IMR-90 (cell line): Measurements from ENCODE around the gene PRELID3B. TPM values are rescaled to one million over a fixed set of nuclear protein-coding genes. Genes with fewer than 3 reads are reported as not detected.

ENCODE experiments used
- ATAC-seq: fragments of 200-7000 bp; cut with Tn5 transposase; 2 replicates; pipeline ENCODE4 v1.9.1; 2020; ENCODE audit warnings: low read depth, mild to moderate bottlenecking, moderate library complexity
- BruUV-seq: library from RNA; stranded (reverse); fragments of 400-500 nt; replicated peaks from 2 replicates; lab custom pipeline; 2021; lab: Mats Ljungman, UMichigan
- CTCF ChIA-PET: fragments of 300-600 bp; formaldehyde crosslinking; extraction: SDS; loops from one replicate; lab custom pipeline; 2021; ENCODE audit warnings: antibody characterized with exemption; lab: Yijun Ruan, JAX
- POLR2A ChIA-PET: fragments of 300-600 bp; sonication (Branson Sonifier 250); formaldehyde crosslinking; loops from one replicate; lab custom pipeline; 2022; ENCODE audit warnings: antibody characterized with exemption; ENCODE audit not compliant: unreplicated experiment; lab: Charles Lee
- DNase-seq: peaks from one replicate; pipeline ENCODE4 v3.0.0; 2013
- H2AFZ ChIP-seq: replicated peaks from 2 replicates; pipeline ENCODE3; 2013; ENCODE audit warnings: low read length, mild to moderate bottlenecking; ENCODE audit not compliant: poor library complexity
- H2AK5ac ChIP-seq: 2 replicates; pipeline ENCODE4 v1.6.1; 2013; ENCODE audit warnings: low read depth, low read length, inconsistent platforms
- H2AK9ac ChIP-seq: replicated peaks from 2 replicates; pipeline ENCODE3; 2013; ENCODE audit warnings: mild to moderate bottlenecking, low read depth, low read length, moderate library complexity; ENCODE audit not compliant: poor library complexity
- H2BK120ac ChIP-seq: 2 replicates; pipeline ENCODE4 v1.6.1; 2013; ENCODE audit warnings: low read depth, low read length, inconsistent platforms
- H2BK15ac ChIP-seq: 3 replicates; pipeline ENCODE4 v1.6.1; 2013; ENCODE audit warnings: low read depth, low read length, inconsistent platforms
- H2BK20ac ChIP-seq: 2 replicates; pipeline ENCODE4 v1.6.1; 2013; ENCODE audit warnings: low read depth, mild to moderate bottlenecking, inconsistent platforms, low read length, moderate library complexity
- H2BK5ac ChIP-seq: 2 replicates; pipeline ENCODE4 v1.6.1; 2013; ENCODE audit warnings: mild to moderate bottlenecking, low read depth, low read length, inconsistent platforms; ENCODE audit not compliant: poor library complexity, severe bottlenecking
- H3K14ac ChIP-seq: replicated peaks from 2 replicates; pipeline ENCODE4 v1.6.1; 2013; ENCODE audit warnings: low read depth, low read length, inconsistent platforms
- H3K18ac ChIP-seq: 2 replicates; pipeline ENCODE4 v1.6.1; 2013; ENCODE audit warnings: low read depth, low read length, control low read depth
- H3K23ac ChIP-seq: 2 replicates; pipeline ENCODE4 v1.6.1; 2013; ENCODE audit warnings: low read depth, low read length, inconsistent platforms
- H3K27ac ChIP-seq: 2 replicates; pipeline ENCODE4 v1.5.1; 2013; ENCODE audit warnings: mild to moderate bottlenecking, control low read depth, low read length; ENCODE audit not compliant: insufficient read depth
- H3K27me3 ChIP-seq: 2 replicates; pipeline ENCODE4 v1.6.1; 2013; ENCODE audit warnings: low read length; ENCODE audit not compliant: control insufficient read depth, insufficient read depth
- H3K36me3 ChIP-seq: 2 replicates; pipeline ENCODE4 v1.6.1; 2013; ENCODE audit warnings: low read length, mixed read lengths; ENCODE audit not compliant: control insufficient read depth, insufficient read depth
- H3K4ac ChIP-seq: 2 replicates; pipeline ENCODE4 v1.6.1; 2013; ENCODE audit warnings: low read depth, low read length, inconsistent platforms
- H3K4me1 ChIP-seq: 2 replicates; pipeline ENCODE4 v1.6.1; 2013; ENCODE audit warnings: low read length, mixed read lengths; ENCODE audit not compliant: control insufficient read depth, insufficient read depth
- H3K4me2 ChIP-seq: 2 replicates; pipeline ENCODE4 v1.6.1; 2013; ENCODE audit warnings: low read depth, mild to moderate bottlenecking, control low read depth, low read length, moderate library complexity
- H3K4me3 ChIP-seq: 2 replicates; pipeline ENCODE4 v1.5.1; 2013; ENCODE audit warnings: low read depth, mild to moderate bottlenecking, control low read depth, low read length, moderate library complexity; ENCODE audit not compliant: insufficient read depth
- H3K56ac ChIP-seq: 2 replicates; pipeline ENCODE4 v1.6.1; 2013; ENCODE audit warnings: low read length, inconsistent platforms; ENCODE audit not compliant: insufficient read depth; ENCODE audit errors: extremely low read depth
- H3K79me1 ChIP-seq, 2 experiments: 2 replicates each; pipeline ENCODE4 v1.6.1; 2013; ENCODE audit warnings: low read length in 2 of 2, inconsistent platforms in 1 of 2, low read depth in 1 of 2
- H3K9ac ChIP-seq: 2 replicates; pipeline ENCODE4 v1.6.1; 2013; ENCODE audit warnings: low read depth, low read length, control low read depth
- H3K9me1 ChIP-seq: 2 replicates; pipeline ENCODE4 v1.6.1; 2013; ENCODE audit warnings: low read length, inconsistent platforms; ENCODE audit not compliant: insufficient read depth
- H3K9me3 ChIP-seq: 2 replicates; pipeline ENCODE4 v1.6.1; 2013; ENCODE audit warnings: low read length; ENCODE audit not compliant: control insufficient read depth, insufficient read depth
- H4K20me1 ChIP-seq: 2 replicates; pipeline ENCODE4 v1.6.1; 2013; ENCODE audit warnings: low read length, inconsistent platforms; ENCODE audit not compliant: insufficient read depth
- H4K5ac ChIP-seq: 2 replicates; pipeline ENCODE4 v1.6.1; 2013; ENCODE audit warnings: mild to moderate bottlenecking, low read depth, low read length, control low read depth
- H4K8ac ChIP-seq, 2 experiments: 2 replicates each; pipeline ENCODE4 v1.6.1; 2013; ENCODE audit warnings: low read depth in 2 of 2, low read length in 2 of 2, control low read depth in 1 of 2, inconsistent platforms in 1 of 2
- H4K91ac ChIP-seq: 2 replicates; pipeline ENCODE4 v1.6.1; 2013; ENCODE audit warnings: low read depth, low read length, inconsistent platforms; ENCODE audit not compliant: insufficient read depth
- BHLHE40 ChIP-seq: fragments of 150-350 bp; IDR thresholded peaks from 2 replicates; pipeline ENCODE4 v1.6.1; 2016; ENCODE audit warnings: mild to moderate bottlenecking, low read depth, low read length
- CEBPB ChIP-seq: IDR thresholded peaks from 2 replicates; pipeline ENCODE4 v1.6.1; 2012; ENCODE audit warnings: low read depth, low read length, improper control_type of control experiment
- CHD1 ChIP-seq: IDR thresholded peaks from 2 replicates; pipeline ENCODE4 v1.6.1; 2012; ENCODE audit warnings: low read depth, low read length, improper control_type of control experiment
- CTCF ChIP-seq: conservative IDR thresholded peaks from 2 replicates; pipeline ENCODE4 v1.5.1; 2012; ENCODE audit warnings: mild to moderate bottlenecking, low read depth, low read length, improper control_type of control experiment
- FOS ChIP-seq: fragments of 150-350 bp; IDR thresholded peaks from 2 replicates; pipeline ENCODE4 v1.6.1; 2016; ENCODE audit warnings: low read depth, low read length
- MAFK ChIP-seq: IDR thresholded peaks from 2 replicates; pipeline ENCODE4 v1.6.1; 2012; ENCODE audit warnings: low read depth, low read length, improper control_type of control experiment
- MAZ ChIP-seq: IDR thresholded peaks from 2 replicates; pipeline ENCODE4 v1.6.1; 2012; ENCODE audit warnings: low read depth, mild to moderate bottlenecking, low read length, improper control_type of control experiment, moderate library complexity, borderline replicate concordance
- MXI1 ChIP-seq: IDR thresholded peaks from 2 replicates; pipeline ENCODE4 v1.6.1; 2012; ENCODE audit warnings: low read depth, mild to moderate bottlenecking, low read length, moderate library complexity, borderline replicate concordance
- NFE2L2 ChIP-seq: fragments of 150-350 bp; IDR thresholded peaks from 2 replicates; pipeline ENCODE4 v1.6.1; 2016; ENCODE audit warnings: low read depth, mild to moderate bottlenecking, low read length
- POLR2A ChIP-seq: IDR thresholded peaks from 2 replicates; pipeline ENCODE4 v1.6.1; 2012; ENCODE audit warnings: mild to moderate bottlenecking, low read depth, low read length
- RAD21 ChIP-seq: IDR thresholded peaks from 2 replicates; pipeline ENCODE4 v1.6.1; 2012; ENCODE audit warnings: low read length, improper control_type of control experiment
- RCOR1 ChIP-seq: IDR thresholded peaks from 2 replicates; pipeline ENCODE4 v1.6.1; 2012; ENCODE audit warnings: mild to moderate bottlenecking, low read length, improper control_type of control experiment; ENCODE audit not compliant: insufficient replicate concordance
- RFX5 ChIP-seq: IDR thresholded peaks from 2 replicates; pipeline ENCODE4 v1.8.0; 2012; ENCODE audit warnings: low read depth, mild to moderate bottlenecking, low read length, moderate library complexity
- SMC3 ChIP-seq: fragments of 150-350 bp; IDR thresholded peaks from 2 replicates; pipeline ENCODE4 v1.6.1; 2016; ENCODE audit warnings: low read depth, mild to moderate bottlenecking, antibody characterized with exemption, low read length, moderate library complexity
- USF2 ChIP-seq: fragments of 150-350 bp; IDR thresholded peaks from 2 replicates; pipeline ENCODE4 v1.6.1; 2017; ENCODE audit warnings: mild to moderate bottlenecking, antibody characterized with exemption, low read length, low read depth
- WGBS, 2 experiments: methylation state at CpG; one replicate each; pipeline versions ENCODE4 v1.1.5 to v1.1.7; 2013; ENCODE audit warnings: missing lambda C conversion rate in 2 of 2; ENCODE audit not compliant: insufficient read length in 1 of 2; ENCODE audit errors: extremely low coverage in 2 of 2; 5-methylcytosine and 5-hydroxymethylcytosine counted together
- dilution Hi-C: fragments of 300-500 bp; cut with HindIII; formaldehyde crosslinking; loops from one replicate; pipeline ENCODE4 v1.14.3; 2018; ENCODE audit warnings: low sequenced_read_pairs; ENCODE audit not compliant: unreplicated experiment
- in situ Hi-C: fragments of 300-500 bp; cut with MboI; formaldehyde crosslinking; loops from 3 replicates; pipeline ENCODE4 v1.14.3; 2019; ENCODE audit warnings: low sequenced_read_pairs, inconsistent platforms, mixed read lengths
- intact Hi-C: fragments of 100-400 bp; cut with micrococcal nuclease; formaldehyde crosslinking; loops from 2 replicates; pipeline ENCODE4 v1.10.0; 2022
- polyA plus RNA-seq, 3 experiments: library from polyadenylated mRNA; depleted of rRNA; stranded (reverse); fragments of >200 nt; gene quantifications; 2 replicates each; pipeline ENCODE4 v1.2.3, GENCODE V29; 2012; ENCODE audit warnings: low replicate concordance in 1 of 3
- total RNA-seq: library from RNA; depleted of rRNA; stranded (reverse); fragments of >200 nt; gene quantifications from 2 replicates; pipeline ENCODE4 v1.2.3, GENCODE V29; 2012
- TF ChIP-seq, protein P1 (sequence below): fragments of 150-350 bp; IDR thresholded peaks from 2 replicates; pipeline ENCODE4 v1.6.1; 2016; ENCODE audit warnings: low read depth, mild to moderate bottlenecking, low read length, moderate library complexity, borderline replicate concordance

PRELID3B gene
- total and polyA plus RNA-seq, 2 of the 4 experiments (the other 2 are of a cell fraction), result 24.8 to 41.9 TPM

- Histone ChIP-seq H3K56ac (no peak overlapping the region), H2BK20ac (no peak overlapping the region), H2BK15ac (no peak overlapping the region), H4K8ac (no peak overlapping the region), H3K4me1 (peaks cover 1% of the 10 kb centered on the region), H2AK9ac (no peak overlapping the region), H3K4me3 (no peak overlapping the region), H3K18ac (no peak overlapping the region), H3K9ac (no peak overlapping the region), H3K23ac (no peak overlapping the region), H3K4me2 (no peak overlapping the region), H3K9me3 (no peaks in the 10 kb centered on the region), H3K27ac (no peak overlapping the region), H4K20me1 (no peaks in the 10 kb centered on the region; the same call in 1 of the 2 replicates), H2BK120ac (no peak overlapping the region), H2BK5ac (no peak overlapping the region), H3K36me3 (peaks cover 31% of the 10 kb centered on the region), H3K27me3 (no peaks in the 10 kb centered on the region), H2AFZ (no peak overlapping the region), H3K79me1 (peaks cover 4 to 30% of the 10 kb centered on the region in 2 experiments; a peak in 3 of 4 replicates), H3K14ac (no peak overlapping the region), H3K4ac (no peak overlapping the region), H3K9me1 (peaks cover 5% of the 10 kb centered on the region; the same call in 1 of the 2 replicates), H4K91ac (no peak overlapping the region), H2AK5ac (no peak overlapping the region), H4K5ac (no peak overlapping the region)
- BruUV-seq, result no TSS peak
- no CpG with 5 or more reads among the region's 3 CpGs for WGBS, 2 experiments
- dilution Hi-C loops, result no loop called here
- ChIA-PET CTCF (no interaction called here), POLR2A (no interaction called here)
- ATAC-seq (no peak), DNase-seq (no peak)
- intact Hi-C loops, result no loop called here
- in situ Hi-C loops, result no loop called here
- no peak for TF ChIP-seq NFE2L2
- no peak for TF ChIP-seq RCOR1
- TF ChIP-seq CTCF, result no peak
- TF ChIP-seq BHLHE40, result no peak
- TF ChIP-seq SMC3, result no peak
- TF ChIP-seq CEBPB, result no peak
- no peak for TF ChIP-seq CHD1
- TF ChIP-seq FOS, result no peak
- no peak for TF ChIP-seq POLR2A
- TF ChIP-seq RFX5, result no peak
- TF ChIP-seq, protein P1, sequence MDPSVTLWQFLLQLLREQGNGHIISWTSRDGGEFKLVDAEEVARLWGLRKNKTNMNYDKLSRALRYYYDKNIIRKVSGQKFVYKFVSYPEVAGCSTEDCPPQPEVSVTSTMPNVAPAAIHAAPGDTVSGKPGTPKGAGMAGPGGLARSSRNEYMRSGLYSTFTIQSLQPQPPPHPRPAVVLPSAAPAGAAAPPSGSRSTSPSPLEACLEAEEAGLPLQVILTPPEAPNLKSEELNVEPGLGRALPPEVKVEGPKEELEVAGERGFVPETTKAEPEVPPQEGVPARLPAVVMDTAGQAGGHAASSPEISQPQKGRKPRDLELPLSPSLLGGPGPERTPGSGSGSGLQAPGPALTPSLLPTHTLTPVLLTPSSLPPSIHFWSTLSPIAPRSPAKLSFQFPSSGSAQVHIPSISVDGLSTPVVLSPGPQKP, result no peak
- no peak for TF ChIP-seq MAFK
- no peak for TF ChIP-seq RAD21
- no peak for TF ChIP-seq USF2
- TF ChIP-seq MXI1, result no peak
- TF ChIP-seq MAZ, result no peak
These were observed 42.3 kb downstream of the PRELID3B start for GRCh38 chr20:59000326-59000725.
